Measurements from ENCODE around the gene PPP2R1B. TPM values are rescaled to one million over a fixed set of nuclear protein-coding genes. Genes with fewer than 3 reads are reported as not detected.

PPP2R1B gene
- polyA plus RNA-seq, 2 of the 4 experiments (the other 2 are of a cell fraction), result 18.6 to 24.7 TPM

- TF ChIP-seq NR3C1 (IDR thresholded peaks at IDR 0.05) (no peak), NFE2L2 (conservative IDR thresholded peaks at IDR 0.05; ENCODE audit: low read length) (no peak), FOSL2 (IDR thresholded peaks at IDR 0.05) (no peak), FOSL2 (CRISPR knock-in tag; IDR thresholded peaks at IDR 0.05) (no peak), ZSCAN20 (CRISPR knock-in tag; IDR thresholded peaks at IDR 0.05) (no peak), CTCF (IDR thresholded peaks at IDR 0.05) (no peak), CHD2 (IDR thresholded peaks at IDR 0.05; ENCODE audit: low read length, partially characterized antibody) (no peak), MYC (IDR thresholded peaks at IDR 0.05; ENCODE audit: borderline replicate concordance, low read length) (no peak), SREBF2 (IDR thresholded peaks at IDR 0.05) (no peak), PBX3 (IDR thresholded peaks at IDR 0.05) (no peak), POLR2AphosphoS2 (conservative IDR thresholded peaks at IDR 0.05; ENCODE audit: low read length) (no peak), TFCP2L1 (CRISPR knock-in tag; IDR thresholded peaks at IDR 0.05) (no peak), POLR2A (IDR thresholded peaks at IDR 0.05; ENCODE audit: low read length) (no peak), RFX5 (IDR thresholded peaks at IDR 0.05) (no peak), EP300 (IDR thresholded peaks at IDR 0.05) (no peak), HOXA7 (CRISPR knock-in tag; IDR thresholded peaks at IDR 0.05) (no peak), KDM1A (IDR thresholded peaks at IDR 0.05; ENCODE audit: low read depth) (no peak), ELK1 (IDR thresholded peaks at IDR 0.05; ENCODE audit: low read depth, low read length) (no peak), HDAC2 (IDR thresholded peaks at IDR 0.05) (no peak)
- Histone ChIP-seq H3K4me2 (no peak overlapping the region), H3K9me3 (no peaks in the 10 kb centered on the region), H3K4me3 (no peak overlapping the region), H3K4me1 (peaks cover 9% of the 10 kb centered on the region; the same call in 1 of the 3 replicates), H3K27ac (no peak overlapping the region)
- ChIA-PET CTCF (no interaction called here), POLR2A (no interaction called here)
- ATAC-seq (no peak), FAIRE-seq (no peak), DNase-seq (ENCODE audit: low read depth in 1 of 2, low spot score in 1 of 2) (no peak)
These were observed 16.5 kb downstream of the PPP2R1B start for GRCh38 chr11:111749646-111750045.

GRCh38 chr11:111748035-111748804 lies 18.0 kb downstream of the PPP2R1B start:
- Histone ChIP-seq H3K9me3 (no peaks in the 10 kb centered on the region), H3K4me3 (no peak overlapping the region), H3K27ac (no peak overlapping the region), H3K4me1 (peaks cover 9% of the 10 kb centered on the region; the same call in 1 of the 3 replicates), H3K4me2 (no peak overlapping the region)
- DNase-seq (ENCODE audit: low read depth in 1 of 2, low spot score in 1 of 2), result no peak
- WGBS (ENCODE audit: missing lambda C conversion rate), result 76% methylated on average over 7 of the region's 7 CpGs
- CTCF ChIA-PET, result no interaction called here
- ATAC-seq, result peak in 1 of 2 experiments; percentile 42; a peak in 2 of 6 replicates
- POLR2A ChIA-PET, result no interaction called here
- FAIRE-seq, result no peak
- TF ChIP-seq TP53 (CRISPR knock-in tag; IDR thresholded peaks at IDR 0.05) (no peak), RARB (CRISPR knock-in tag; IDR thresholded peaks at IDR 0.05) (no peak)

Data from A549 (cell line).